ENCODE data around the gene TRIM50.
"Not testable (repeated sequence)": the region's sequence is repeated elsewhere in the genome, so short reads cannot be mapped to it uniquely, and the experiment has no call there.

The TRIM50 gene

GRCh38 chr7:73364006-73364728, 36.3 kb upstream of the TRIM50 start:
- no peak overlapping the region for H3K4me2 ChIP-seq (ENCODE audit: low read depth, low read length, poor library complexity, severe bottlenecking)
- no peak overlapping the region for H3K9ac ChIP-seq (ENCODE audit: low read length)
- TF ChIP-seq CTCF (IDR thresholded peaks at IDR 0.05; ENCODE audit: insufficient read depth, low read length, poor library complexity, severe bottlenecking) (no peak), EZH2phosphoT487 (conservative IDR thresholded peaks at IDR 0.05; ENCODE audit: low read length) (no peak)
- no peaks in the 10 kb centered on the region for H3K36me3 ChIP-seq (ENCODE audit: low read length)
- H4K20me1 ChIP-seq (ENCODE audit: low read depth, low read length) = no peaks in the 10 kb centered on the region
- no peaks in the 10 kb centered on the region for H3K9me2 ChIP-seq (replicated peaks; ENCODE audit: insufficient read depth, low read length)
- no peaks in the 10 kb centered on the region for H3K79me2 ChIP-seq (ENCODE audit: insufficient read depth, low read length)
- H3K27me3 ChIP-seq (ENCODE audit: low read length) = no peaks in the 10 kb centered on the region
- H2AFZ ChIP-seq (ENCODE audit: low read depth, low read length, severe bottlenecking) = no peak overlapping the region
- H3K27ac ChIP-seq (ENCODE audit: low read depth, low read length) = no peak overlapping the region
- H3K4me3 ChIP-seq (ENCODE audit: insufficient read depth, low read length, poor library complexity, severe bottlenecking) = no peak overlapping the region
- H3K9me3 ChIP-seq (ENCODE audit: insufficient read depth, low read length) = no peaks in the 10 kb centered on the region
- H3F3A ChIP-seq (ENCODE audit: insufficient read depth) = no peaks in the 10 kb centered on the region

GRCh38 chr7:73363225-73364005, 35.5 kb upstream of the TRIM50 start:
- H3K4me2 ChIP-seq (ENCODE audit: low read depth, low read length, poor library complexity, severe bottlenecking) = no peak overlapping the region
- no peaks in the 10 kb centered on the region for H3F3A ChIP-seq (ENCODE audit: insufficient read depth)
- H2AFZ ChIP-seq (ENCODE audit: low read depth, low read length, severe bottlenecking) = no peak overlapping the region
- H3K27ac ChIP-seq (ENCODE audit: low read depth, low read length) = no peak overlapping the region
- no peaks in the 10 kb centered on the region for H3K9me3 ChIP-seq (ENCODE audit: insufficient read depth, low read length)
- TF ChIP-seq EZH2phosphoT487 (conservative IDR thresholded peaks at IDR 0.05; ENCODE audit: low read length) = no peak
- no peak for TF ChIP-seq CTCF (IDR thresholded peaks at IDR 0.05; ENCODE audit: insufficient read depth, low read length, poor library complexity, severe bottlenecking)
- H3K9ac ChIP-seq (ENCODE audit: low read length) = no peak overlapping the region
- no peaks in the 10 kb centered on the region for H4K20me1 ChIP-seq (ENCODE audit: low read depth, low read length)
- H3K9me2 ChIP-seq (replicated peaks; ENCODE audit: insufficient read depth, low read length) = no peaks in the 10 kb centered on the region
- H3K36me3 ChIP-seq (ENCODE audit: low read length) = no peaks in the 10 kb centered on the region
- H3K27me3 ChIP-seq (ENCODE audit: low read length) = no peaks in the 10 kb centered on the region
- H3K4me3 ChIP-seq (ENCODE audit: insufficient read depth, low read length, poor library complexity, severe bottlenecking) = no peak overlapping the region
- no peaks in the 10 kb centered on the region for H3K79me2 ChIP-seq (ENCODE audit: insufficient read depth, low read length)

- H3K9me2 ChIP-seq (replicated peaks; ENCODE audit: insufficient read depth, low read length); H4K20me1 ChIP-seq (ENCODE audit: low read depth, low read length); H3K4me3 ChIP-seq (ENCODE audit: insufficient read depth, low read length, poor library complexity, severe bottlenecking); H3F3A ChIP-seq (ENCODE audit: insufficient read depth); H3K36me3 ChIP-seq (ENCODE audit: low read length); H2AFZ ChIP-seq (ENCODE audit: low read depth, low read length, severe bottlenecking); H3K9ac ChIP-seq (ENCODE audit: low read length); H3K27me3 ChIP-seq (ENCODE audit: low read length); H3K79me2 ChIP-seq (ENCODE audit: insufficient read depth, low read length); H3K27ac ChIP-seq (ENCODE audit: low read depth, low read length); H3K4me2 ChIP-seq (ENCODE audit: low read depth, low read length, poor library complexity, severe bottlenecking); H3K9me3 ChIP-seq (ENCODE audit: insufficient read depth, low read length): not testable (repeated sequence)
Measured at GRCh38 chr7:73360590-73360989, 32.7 kb upstream of the TRIM50 start.

All from SU-DHL-6 (cell line).